Panc1 (cell line): Measurements from ENCODE around the gene ATF2.

Experiments used
- CTCF ChIP-seq: fragments of 450-650 bp; IDR thresholded peaks from 2 replicates; pipeline ENCODE4 v1.5.1; 2017; ENCODE audit warnings: mild to moderate bottlenecking
- POLR2AphosphoS5 ChIP-seq: IDR thresholded peaks from 2 replicates; pipeline ENCODE4 v1.6.1; 2012; ENCODE audit warnings: mild to moderate bottlenecking, low read depth, low read length, moderate library complexity
- REST ChIP-seq, 2 experiments: IDR thresholded peaks; 2 replicates each; pipeline ENCODE4 v1.6.1; 2011 to 2012; ENCODE audit warnings: low read depth in 2 of 2, control low read depth in 1 of 2, low read length in 1 of 2, mild to moderate bottlenecking in 1 of 2, moderate library complexity in 1 of 2; ENCODE audit not compliant: insufficient read depth in 1 of 2
- SIN3A ChIP-seq: IDR thresholded peaks from 2 replicates; pipeline ENCODE4 v1.6.1; 2012; ENCODE audit warnings: low read depth, mild to moderate bottlenecking, low read length, moderate library complexity, borderline replicate concordance; ENCODE audit not compliant: insufficient read depth
- TCF7L2 ChIP-seq: IDR thresholded peaks from 2 replicates; pipeline ENCODE4 v1.6.1; 2011; ENCODE audit warnings: mild to moderate bottlenecking, low read depth, low read length, inconsistent platforms

- TF ChIP-seq CTCF (no peak), REST (IDR thresholded peaks at IDR 0.05; ENCODE audit: insufficient read depth in 1 of 2, low read depth in 2 of 2, low read length in 1 of 2) (no peak), POLR2AphosphoS5 (no peak), SIN3A (no peak), TCF7L2 (no peak)
Measured at GRCh38 chr2:175107146-175107545, 60.9 kb downstream of the ATF2 start.
